NCI-H2107 treated with DMSO at 0.1 percent for 48 hours (cell line): ENCODE results near the gene SMC1A.

Source experiments
- DNase-seq: peaks from one replicate; lab custom pipeline; 2025; ENCODE audit not compliant: unreplicated experiment; lab: John Stamatoyannopoulos, UW

SMC1A gene

DNA sequence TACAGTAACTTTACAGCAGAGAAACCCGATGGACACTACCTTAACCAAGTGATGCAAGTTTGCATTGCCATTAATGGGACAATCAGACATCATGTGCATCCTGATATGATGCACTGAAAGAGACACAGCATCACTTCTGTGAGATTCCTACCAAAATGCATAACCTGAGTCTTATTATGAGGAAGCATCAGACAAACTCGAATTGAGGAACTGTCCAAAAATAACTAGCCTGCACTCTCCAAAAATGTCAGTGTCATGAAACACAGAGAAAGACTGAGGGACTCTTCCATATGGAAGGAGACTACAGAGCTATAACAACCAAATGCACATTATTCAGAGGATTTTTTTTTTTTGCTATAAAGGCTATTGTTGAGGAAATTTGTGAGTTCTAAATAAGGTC, 74.5 kb downstream of the SMC1A start:
- no peak for DNase-seq

DNA sequence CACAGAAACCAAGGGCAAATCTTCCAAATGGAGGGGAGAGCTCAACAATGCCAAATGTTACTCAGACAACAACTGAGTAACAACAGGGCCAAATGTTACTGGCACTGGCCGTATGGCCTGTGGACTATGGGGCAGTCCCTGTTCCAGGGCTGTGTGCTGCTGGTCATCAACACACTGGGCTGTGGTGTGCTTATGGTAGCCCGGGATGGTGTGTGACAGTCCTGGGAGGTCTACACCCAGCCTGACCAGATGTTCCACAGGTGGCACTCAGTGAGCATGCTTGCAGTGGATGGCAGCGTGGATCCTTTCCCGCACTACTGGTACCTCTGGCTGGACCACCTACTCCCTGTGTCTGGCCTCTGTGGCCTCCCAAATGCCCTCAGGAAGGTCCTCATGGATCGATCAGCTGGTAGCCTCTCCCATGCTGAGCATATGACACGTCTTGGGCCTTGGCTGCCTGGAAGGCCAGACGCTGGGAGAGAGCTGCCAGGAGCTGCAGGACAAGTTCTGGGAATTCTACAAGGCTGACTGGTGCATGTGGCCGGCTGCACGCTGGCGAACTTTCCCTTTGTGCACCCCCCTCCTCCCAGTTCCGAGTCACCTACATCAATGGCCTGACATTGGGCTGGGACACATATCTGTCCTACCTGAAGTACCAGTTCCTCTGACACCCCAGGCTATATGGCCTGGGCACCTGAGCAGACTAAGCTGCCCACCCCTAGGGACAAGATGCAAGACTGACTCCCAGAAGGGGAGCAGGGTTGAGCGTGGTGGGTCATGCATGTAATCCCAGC, 81.4 kb downstream of the SMC1A start:
- DNase-seq = no peak

- no peak for DNase-seq
Observed at GRCh38 chrX:53337101-53337500, 85.4 kb downstream of the SMC1A start.

- DNase-seq = no peak
Observed at GRCh38 chrX:53333853-53334252, 88.6 kb downstream of the SMC1A start.

- DNase-seq = no peak
Observed at GRCh38 chrX:53332204-53332603, 90.2 kb downstream of the SMC1A start.

DNA sequence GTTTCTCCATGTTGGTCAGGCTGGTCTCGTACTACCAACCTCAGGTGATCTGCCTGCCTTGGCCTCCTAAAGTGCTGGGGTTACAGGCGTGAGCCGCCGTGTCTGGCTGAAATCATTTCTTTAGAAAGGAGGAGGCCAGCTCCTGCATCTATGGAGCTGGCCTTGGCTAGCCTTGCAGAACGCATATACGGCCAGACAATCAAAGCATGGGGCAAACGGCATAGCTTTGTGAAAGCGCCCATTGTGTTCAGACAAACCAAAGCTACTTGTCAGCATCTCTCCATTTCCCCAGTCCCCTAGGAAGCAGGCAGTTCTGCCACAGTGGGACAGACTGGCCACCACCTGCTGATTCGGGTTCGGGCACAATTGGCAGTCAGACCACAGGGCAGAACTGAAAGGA, 92.1 kb downstream of the SMC1A start:
- no peak for DNase-seq

- no peak for DNase-seq
Observed at GRCh38 chrX:53324803-53325202, 97.7 kb downstream of the SMC1A start.
